ENCODE data around the gene PLCB1. TPM values are rescaled to one million over a fixed set of nuclear protein-coding genes. Genes with fewer than 3 reads are reported as not detected.

The PLCB1 gene
- total and polyA plus RNA-seq, 2 experiments from 2014 or later = 14.9 to 20.7 TPM

GRCh38 chr20:8147476-8147875 is 15.4 kb downstream of the PLCB1 start:
- Mint-ChIP-seq H3K4me3 (no peak overlapping the region), H3K27me3 (ENCODE audit: insufficient read depth, low read depth, poor library complexity) (peaks cover 1% of the 10 kb centered on the region), H3K9me3 (no peaks in the 10 kb centered on the region), H3K36me3 (ENCODE audit: low read depth) (no peaks in the 10 kb centered on the region), H3K4me1 (peaks cover 24% of the 10 kb centered on the region), H3K27ac (no peak overlapping the region)
- DNase-seq (ENCODE audit: low spot score) (no peak), ATAC-seq (no peak)
- Histone ChIP-seq H3K4me3 (no peak overlapping the region), H4K20me1 (replicated peaks; ENCODE audit: insufficient read depth) (no peaks in the 10 kb centered on the region), H3K27me3 (ENCODE audit: insufficient read depth) (no peaks in the 10 kb centered on the region), H3K36me3 (ENCODE audit: insufficient read depth) (no peaks in the 10 kb centered on the region), H3K79me2 (replicated peaks; ENCODE audit: insufficient read depth) (no peaks in the 10 kb centered on the region), H3K9me2 (ENCODE audit: insufficient read depth) (0 out of 2 replicates have a peak, but pooled peaks cover 9% of the 10 kb centered on the region), H3K4me2 (no peak overlapping the region), H2AFZ (no peak overlapping the region), H3K27ac (ENCODE audit: low read depth) (no peak overlapping the region), H3K4me1 (ENCODE audit: insufficient read depth) (peaks cover 21% of the 10 kb centered on the region), H3F3A (replicated peaks; ENCODE audit: low read depth) (no peaks in the 10 kb centered on the region)
- TF ChIP-seq REST (IDR thresholded peaks at IDR 0.05; ENCODE audit: unreplicated experiment) = no peak
- TF ChIP-seq POLR2AphosphoS5 (IDR thresholded peaks at IDR 0.05; ENCODE audit: low read depth) = no peak

GRCh38 chr20:8148501-8148900 is 16.4 kb downstream of the PLCB1 start:
- H3K36me3 ChIP-seq (ENCODE audit: insufficient read depth) = no peaks in the 10 kb centered on the region
- H4K20me1 ChIP-seq (replicated peaks; ENCODE audit: insufficient read depth) = no peaks in the 10 kb centered on the region
- H3K4me1 Mint-ChIP-seq = peaks cover 28% of the 10 kb centered on the region
- H3K27ac ChIP-seq (ENCODE audit: low read depth) = no peak overlapping the region
- H3K4me3 Mint-ChIP-seq = no peak overlapping the region
- H3K4me3 ChIP-seq = no peak overlapping the region
- no peaks in the 10 kb centered on the region for H3K27me3 Mint-ChIP-seq (ENCODE audit: insufficient read depth, low read depth, poor library complexity)
- ATAC-seq (no peak), DNase-seq (ENCODE audit: low spot score) (no peak)
- no peak overlapping the region for H3K4me2 ChIP-seq
- no peaks in the 10 kb centered on the region for H3K79me2 ChIP-seq (replicated peaks; ENCODE audit: insufficient read depth)
- H3K36me3 Mint-ChIP-seq (ENCODE audit: low read depth) = no peaks in the 10 kb centered on the region
- H3K27ac Mint-ChIP-seq = no peak overlapping the region
- 0 out of 2 replicates have a peak, but pooled peaks cover 9% of the 10 kb centered on the region for H3K9me2 ChIP-seq (ENCODE audit: insufficient read depth)
- H2AFZ ChIP-seq = no peak overlapping the region
- peaks cover 21% of the 10 kb centered on the region for H3K4me1 ChIP-seq (ENCODE audit: insufficient read depth)
- H3K27me3 ChIP-seq (ENCODE audit: insufficient read depth) = no peaks in the 10 kb centered on the region
- H3K9me3 Mint-ChIP-seq = no peaks in the 10 kb centered on the region
- H3F3A ChIP-seq (replicated peaks; ENCODE audit: low read depth) = no peaks in the 10 kb centered on the region
- TF ChIP-seq POLR2AphosphoS5 (IDR thresholded peaks at IDR 0.05; ENCODE audit: low read depth) (no peak), ETS1 (IDR thresholded peaks at IDR 0.05) (no peak), EZH2phosphoT487 (IDR thresholded peaks at IDR 0.05; ENCODE audit: unreplicated experiment) (no peak), EZH2 (IDR thresholded peaks at IDR 0.05; ENCODE audit: low read depth, unreplicated experiment) (no peak), ZNF462 (CRISPR knock-in tag; IDR thresholded peaks at IDR 0.05) (no peak), ZNF114 (CRISPR knock-in tag; IDR thresholded peaks at IDR 0.05) (no peak), CREB1 (CRISPR knock-in tag; IDR thresholded peaks at IDR 0.05; ENCODE audit: low read depth) (no peak)
